H1 (cell line): ENCODE results near the gene ZNF613. TPM values are rescaled to one million over a fixed set of nuclear protein-coding genes. Genes with fewer than 3 reads are reported as not detected.

ENCODE experiments used
- CTCF ChIA-PET: fragments of 300-600 bp; sonication (Branson Sonifier 250); formaldehyde crosslinking; loops from one replicate; lab custom pipeline; 2021; ENCODE audit not compliant: partially characterized antibody; lab: Charles Lee
- POLR2A ChIA-PET: fragments of 300-600 bp; sonication (Branson Sonifier 250); formaldehyde crosslinking; loops from one replicate; lab custom pipeline; 2021; ENCODE audit warnings: inconsistent platforms; ENCODE audit not compliant: partially characterized antibody; lab: Charles Lee
- DNase-seq, 2 experiments: peaks; one replicate each; pipeline versions ENCODE4 v3.0.0 to v3.0.0-alpha.2; 2010 to 2022; ENCODE audit warnings: low spot score in 2 of 2, low read depth in 1 of 2, mixed read lengths in 1 of 2
- FAIRE-seq: peaks from 2 replicates; lab custom pipeline; 2011; peaks lifted over from hg19 to GRCh38; lab: Jason Lieb, UNC
- H2AFZ ChIP-seq: 2 replicates; pipeline ENCODE4 v1.8.1; 2012; ENCODE audit warnings: low read length, inconsistent platforms
- H2AK5ac ChIP-seq: 2 replicates; pipeline ENCODE4 v1.6.1; 2013; ENCODE audit warnings: low read depth, low read length
- H2BK120ac ChIP-seq: replicated peaks from 2 replicates; pipeline ENCODE3; 2013; ENCODE audit warnings: low read depth, low read length, inconsistent platforms
- H2BK12ac ChIP-seq: 2 replicates; pipeline ENCODE4 v1.6.1; 2013; ENCODE audit warnings: low read depth, low read length
- H2BK15ac ChIP-seq: 2 replicates; pipeline ENCODE4 v1.6.1; 2013; ENCODE audit warnings: low read length
- H2BK20ac ChIP-seq: 2 replicates; pipeline ENCODE4 v1.6.1; 2013; ENCODE audit warnings: low read length
- H2BK5ac ChIP-seq: 2 replicates; pipeline ENCODE4 v1.6.1; 2013; ENCODE audit warnings: low read depth, low read length
- H3K14ac ChIP-seq: 2 replicates; pipeline ENCODE4 v1.6.1; 2013; ENCODE audit warnings: inconsistent platforms; ENCODE audit not compliant: insufficient read length
- H3K18ac ChIP-seq: 2 replicates; pipeline ENCODE4 v1.6.1; 2013; ENCODE audit warnings: low read length; ENCODE audit errors: extremely low read depth
- H3K23ac ChIP-seq: 2 replicates; pipeline ENCODE4 v1.6.1; 2013; ENCODE audit warnings: inconsistent platforms; ENCODE audit not compliant: insufficient read length
- H3K23me2 ChIP-seq: 2 replicates; pipeline ENCODE4 v1.6.1; 2013; ENCODE audit warnings: low read depth, low read length
- H3K27ac ChIP-seq: 2 replicates; pipeline ENCODE4 v1.6.1; 2011; ENCODE audit warnings: low read depth, low read length, inconsistent platforms
- H3K27me3 ChIP-seq, 4 experiments: replicated peaks in 1 of 4; 1 replicate in 1 of 4; 2 replicates in 3 of 4; pipeline versions ENCODE4 v1.6.1 to v1.8.1; 2011 to 2013; ENCODE audit warnings: low read length in 3 of 4, mild to moderate bottlenecking in 3 of 4, inconsistent platforms in 2 of 4, mixed read lengths in 2 of 4, moderate library complexity in 1 of 4; ENCODE audit not compliant: control insufficient read depth in 3 of 4, insufficient read depth in 3 of 4; ENCODE audit errors: extremely low read depth in 1 of 4
- H3K36me3 ChIP-seq, 4 experiments: 2 replicates each; pipeline versions ENCODE4 v1.6.1 to v1.8.1; 2011 to 2013; ENCODE audit warnings: mild to moderate bottlenecking in 4 of 4, low read length in 3 of 4, moderate library complexity in 2 of 4, control low read depth in 1 of 4, inconsistent platforms in 1 of 4; ENCODE audit not compliant: insufficient read depth in 4 of 4, control insufficient read depth in 2 of 4
- H3K4ac ChIP-seq: replicated peaks from 2 replicates; pipeline ENCODE3; 2013; ENCODE audit warnings: low read length, low read depth, mixed read lengths, inconsistent platforms; ENCODE audit not compliant: insufficient read length
- H3K4me1 ChIP-seq, 4 experiments: replicated peaks in 1 of 4; 1 replicate in 1 of 4; 2 replicates in 3 of 4; pipeline versions ENCODE4 v1.6.1 to v1.8.1; 2011 to 2013; ENCODE audit warnings: low read length in 3 of 4, inconsistent platforms in 2 of 4, mixed read lengths in 1 of 4; ENCODE audit not compliant: insufficient read depth in 4 of 4, control insufficient read depth in 3 of 4
- H3K4me2 ChIP-seq, 2 experiments: 2 replicates each; pipeline versions ENCODE4 v1.6.1 to v1.8.1; 2011 to 2013; ENCODE audit warnings: low read depth in 2 of 2, low read length in 2 of 2, control low read depth in 1 of 2, inconsistent platforms in 1 of 2, mild to moderate bottlenecking in 1 of 2; ENCODE audit not compliant: insufficient read depth in 1 of 2
- H3K4me3 ChIP-seq, 4 experiments: fragments of 200-600, 300-600 bp in 1 of 4; sonication (generic), shearing (Covaris generic), sonication (Bioruptor Twin) in 1 of 4; 2 replicates each; pipeline versions ENCODE4 v1.5.1 to v1.8.1; 2011 to 2016; ENCODE audit warnings: low read length in 4 of 4, low read depth in 3 of 4, control low read depth in 2 of 4, inconsistent platforms in 2 of 4, mild to moderate bottlenecking in 2 of 4, mixed read lengths in 1 of 4, moderate library complexity in 1 of 4; ENCODE audit not compliant: insufficient read depth in 2 of 4; ENCODE audit errors: extremely low read depth in 1 of 4
- H3K56ac ChIP-seq: replicated peaks from 2 replicates; pipeline ENCODE3; 2013; ENCODE audit warnings: low read depth, mild to moderate bottlenecking, mixed read lengths, low read length, inconsistent platforms; ENCODE audit not compliant: insufficient read length
- H3K79me1 ChIP-seq: 2 replicates; pipeline ENCODE4 v1.6.1; 2013; ENCODE audit warnings: low read depth, low read length, control low read depth
- H3K79me2 ChIP-seq, 2 experiments: 2 replicates each; pipeline versions ENCODE4 v1.6.1 to v1.8.1; 2012 to 2013; ENCODE audit warnings: low read length in 2 of 2, mild to moderate bottlenecking in 2 of 2, inconsistent platforms in 1 of 2; ENCODE audit not compliant: insufficient read depth in 2 of 2, control insufficient read depth in 1 of 2
- H3K9ac ChIP-seq, 4 experiments: replicated peaks in 1 of 4; 1 replicate in 1 of 4; 2 replicates in 3 of 4; pipeline versions ENCODE4 v1.6.1 to v1.8.1; 2011 to 2013; ENCODE audit warnings: low read depth in 3 of 4, low read length in 3 of 4, control low read depth in 2 of 4, mild to moderate bottlenecking in 2 of 4, moderate library complexity in 2 of 4, inconsistent platforms in 1 of 4; ENCODE audit errors: extremely low read depth in 1 of 4
- H3K9me3 ChIP-seq, 2 experiments: 2 replicates each; pipeline versions ENCODE4 v1.6.1 to v1.8.1; 2012 to 2013; ENCODE audit warnings: mild to moderate bottlenecking in 2 of 2, moderate library complexity in 2 of 2, control low read depth in 1 of 2, inconsistent platforms in 1 of 2, low read depth in 1 of 2, low read length in 1 of 2, mixed read lengths in 1 of 2; ENCODE audit not compliant: insufficient read depth in 2 of 2
- H4K20me1 ChIP-seq, 2 experiments: replicated peaks in 1 of 2; 2 replicates each; pipeline versions ENCODE3 to v1.8.1; 2011 to 2013; ENCODE audit warnings: inconsistent platforms in 2 of 2, low read length in 2 of 2, mild to moderate bottlenecking in 1 of 2; ENCODE audit not compliant: insufficient read depth in 2 of 2, control insufficient read depth in 1 of 2
- H4K5ac ChIP-seq: 2 replicates; pipeline ENCODE4 v1.6.1; 2013; ENCODE audit warnings: low read length, low read depth, mixed read lengths, inconsistent platforms; ENCODE audit not compliant: insufficient read length
- H4K8ac ChIP-seq: 2 replicates; pipeline ENCODE4 v1.8.0; 2013; ENCODE audit warnings: mild to moderate bottlenecking, moderate library complexity, low read length, inconsistent platforms; ENCODE audit not compliant: insufficient read depth; ENCODE audit errors: extremely low read depth
- H4K91ac ChIP-seq: replicated peaks from 2 replicates; pipeline ENCODE3; 2013; ENCODE audit warnings: low read length, mixed read lengths, inconsistent platforms; ENCODE audit not compliant: insufficient read length
- CTCF ChIP-seq, 3 experiments: IDR thresholded peaks; 1 replicate in 2 of 3; 2 replicates in 1 of 3; pipeline versions ENCODE4 v1.5.1 to v1.6.1; 2011; ENCODE audit warnings: low read length in 3 of 3, mild to moderate bottlenecking in 3 of 3, inconsistent platforms in 2 of 3, low read depth in 1 of 3, moderate library complexity in 1 of 3; ENCODE audit not compliant: insufficient read depth in 1 of 3; ENCODE audit errors: control extremely low read depth in 1 of 3
- GTF2F1 ChIP-seq: IDR thresholded peaks from 2 replicates; pipeline ENCODE4 v1.6.1; 2012; ENCODE audit warnings: low read depth, low read length, improper control_type of control experiment, borderline replicate concordance
- MAFK ChIP-seq: IDR thresholded peaks from 2 replicates; pipeline ENCODE4 v1.6.1; 2012; ENCODE audit warnings: low read depth, mild to moderate bottlenecking, improper control_type of control experiment, low read length
- POU5F1 ChIP-seq: IDR thresholded peaks from 2 replicates; pipeline ENCODE4 v1.6.1; 2011; ENCODE audit warnings: low read depth, mild to moderate bottlenecking, low read length, moderate library complexity
- RAD21 ChIP-seq, 2 experiments: IDR thresholded peaks in 1 of 2; conservative IDR thresholded peaks in 1 of 2; 2 replicates each; pipeline ENCODE4 v1.6.1; 2011; ENCODE audit warnings: low read depth in 2 of 2, low read length in 2 of 2, improper control_type of control experiment in 1 of 2, inconsistent platforms in 1 of 2, mild to moderate bottlenecking in 1 of 2, moderate library complexity in 1 of 2
- RBBP5 ChIP-seq: IDR thresholded peaks from 2 replicates; pipeline ENCODE4 v1.7.1; 2012; ENCODE audit warnings: low read depth, mild to moderate bottlenecking, inconsistent platforms, low read length, moderate library complexity, borderline replicate concordance
- SUZ12 ChIP-seq: fragments of 200-600 bp; sonication (generic); IDR thresholded peaks from 2 replicates; pipeline ENCODE4 v1.6.1; 2012; ENCODE audit warnings: mild to moderate bottlenecking, inconsistent platforms, low read length, moderate library complexity, mixed read lengths
- TAF7 ChIP-seq: optimal IDR thresholded peaks from 2 replicates; pipeline ENCODE3; 2011; ENCODE audit warnings: low read depth, mild to moderate bottlenecking, inconsistent platforms, low read length, moderate library complexity, borderline replicate concordance
- WGBS, 2 experiments: shearing (Covaris generic) in 1 of 2; methylation state at CpG; one replicate each; pipeline versions ENCODE4 v1.1.6 to v1.1.7; 2013 to 2015; ENCODE audit warnings: low lambda C conversion rate in 2 of 2, mixed read lengths in 2 of 2, inconsistent platforms in 1 of 2, low coverage in 1 of 2, missing lambda C conversion rate in 1 of 2; ENCODE audit not compliant: insufficient replicate concordance in 2 of 2, insufficient coverage in 1 of 2, insufficient read length in 1 of 2; ENCODE audit errors: extremely low coverage in 1 of 2, missing lambda C conversion rate in 1 of 2; 5-methylcytosine and 5-hydroxymethylcytosine counted together
- polyA plus RNA-seq, 7 experiments: library from polyadenylated mRNA; depleted of rRNA in 3 of 7; stranded (reverse) in 5 of 7; unstranded in 2 of 7; fragments of >200 nt in 5 of 7; fragments of 200-250 nt in 2 of 7; gene quantifications; 1 replicate in 5 of 7; 2 replicates in 1 of 7; 4 replicates in 1 of 7; pipeline versions ENCODE4 v1.2.1 to v1.2.3, GENCODE V29; 2011 to 2013; ENCODE audit warnings: missing spikeins in 2 of 7, mixed read lengths in 2 of 7
- total RNA-seq: library from RNA; stranded (reverse); fragmentation: NEBNext Ultra II Directional; extraction: Animal tissue kit (Norgen Biotek cat#: 25700); gene quantifications from 2 replicates; pipeline ENCODE4 v1.2.1, GENCODE V29; 2021

ZNF613 gene
- total and polyA plus RNA-seq, 2 of the 8 experiments (the other 6 are each of a cell fraction or from before 2014, with no cell fraction given) = 4.7 to 14.2 TPM

DNA sequence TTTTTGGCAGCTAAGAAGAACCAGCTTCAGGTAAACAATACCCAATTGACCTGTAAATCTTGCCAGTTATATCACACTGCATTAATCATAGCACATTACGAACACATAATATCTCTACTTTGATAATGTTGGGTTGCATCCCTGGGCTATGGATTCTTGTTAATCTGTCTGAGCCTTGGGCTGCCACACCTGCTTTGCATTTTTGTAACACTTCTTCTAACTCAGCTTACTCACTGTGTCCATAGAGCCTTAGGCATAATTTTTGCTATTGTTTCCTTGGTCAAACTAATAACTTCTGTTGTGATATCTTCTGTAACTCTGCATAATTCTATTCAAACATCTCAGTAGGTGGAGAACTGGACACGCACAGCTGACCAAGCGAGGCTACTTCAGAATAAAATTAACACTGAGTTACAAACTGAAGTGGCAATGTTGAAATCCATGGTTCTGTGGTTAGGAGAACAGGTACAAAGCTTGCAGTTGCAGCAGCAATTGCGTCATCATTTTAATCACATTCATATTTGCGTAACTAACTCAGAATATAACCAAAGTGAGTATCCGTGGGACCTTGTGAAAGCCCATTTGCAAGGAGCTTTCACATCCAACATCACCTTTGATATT, 53.0 kb downstream of the ZNF613 start:
- peaks cover 0 to 61% of the 10 kb centered on the region in 2 experiments; a peak in 2 of 4 replicates for H3K79me2 ChIP-seq
- TF ChIP-seq POU5F1 (no peak), SUZ12 (no peak), RBBP5 (no peak), MAFK (no peak), GTF2F1 (no peak), TAF7 (no peak), CTCF (IDR thresholded peaks at IDR 0.05; ENCODE audit: control extremely low read depth in 1 of 3, insufficient read depth in 1 of 3, low read depth in 1 of 3, low read length in 3 of 3) (no peak), RAD21 (IDR thresholded peaks at IDR 0.05 in 1 of 2, conservative IDR thresholded peaks at IDR 0.05 in 1 of 2; ENCODE audit: low read depth in 2 of 2, low read length in 2 of 2) (no peak)
- TF ChIP-seq, all 59 proteins: peak for 0
- 90% methylated on average over 6 of the region's 6 CpGs; no CpG with 5 or more reads in 1 of the 2 experiments for WGBS, 2 experiments
- POLR2A ChIA-PET = interaction anchor here (1.4 kb wide), 1 partner anchor 79 kb away, joined by 5 read pairs; no protein-coding TSS in a partner anchor
- no peak overlapping the region for H2BK120ac ChIP-seq
- CTCF ChIA-PET = no interaction called here
- H4K8ac ChIP-seq = no peak overlapping the region
- H2AFZ ChIP-seq = no peak overlapping the region
- no peak overlapping the region for H2BK12ac ChIP-seq
- DNase-seq (no peak), FAIRE-seq (no peak)
- no peaks in the 10 kb centered on the region for H4K20me1 ChIP-seq
- H3K23me2 ChIP-seq = no peaks in the 10 kb centered on the region
- H4K5ac ChIP-seq = no peak overlapping the region
- H3K9me3 ChIP-seq = peaks cover 17 to 34% of the 10 kb centered on the region in 2 experiments
- H3K4me1 ChIP-seq = no peaks in the 10 kb centered on the region
- H2AK5ac ChIP-seq = no peak overlapping the region
- H3K23ac ChIP-seq = no peak overlapping the region
- no peaks in the 10 kb centered on the region for H3K27me3 ChIP-seq
- H2BK20ac ChIP-seq = no peak overlapping the region
- no peak overlapping the region for H3K27ac ChIP-seq
- H3K4ac ChIP-seq = no peak overlapping the region
- no peak overlapping the region for H3K56ac ChIP-seq
- H3K14ac ChIP-seq = no peak overlapping the region
- no peak overlapping the region for H2BK5ac ChIP-seq
- H3K9ac ChIP-seq = no peak overlapping the region
- H3K4me3 ChIP-seq = no peak overlapping the region
- no peak overlapping the region for H4K91ac ChIP-seq
- no peak overlapping the region for H3K4me2 ChIP-seq
- H3K79me1 ChIP-seq = no peaks in the 10 kb centered on the region
- peaks cover 0 to 11% (median 0%) of the 10 kb centered on the region in 4 experiments; a peak in 3 of 8 replicates for H3K36me3 ChIP-seq
- H3K18ac ChIP-seq = no peak overlapping the region
- H2BK15ac ChIP-seq = no peak overlapping the region
